ENCODE measurements around the gene RPS18.
"Not testable (repeated sequence)": the region's sequence is repeated elsewhere in the genome, so short reads cannot be mapped to it uniquely, and the experiment has no call there.

The RPS18 gene

DNA sequence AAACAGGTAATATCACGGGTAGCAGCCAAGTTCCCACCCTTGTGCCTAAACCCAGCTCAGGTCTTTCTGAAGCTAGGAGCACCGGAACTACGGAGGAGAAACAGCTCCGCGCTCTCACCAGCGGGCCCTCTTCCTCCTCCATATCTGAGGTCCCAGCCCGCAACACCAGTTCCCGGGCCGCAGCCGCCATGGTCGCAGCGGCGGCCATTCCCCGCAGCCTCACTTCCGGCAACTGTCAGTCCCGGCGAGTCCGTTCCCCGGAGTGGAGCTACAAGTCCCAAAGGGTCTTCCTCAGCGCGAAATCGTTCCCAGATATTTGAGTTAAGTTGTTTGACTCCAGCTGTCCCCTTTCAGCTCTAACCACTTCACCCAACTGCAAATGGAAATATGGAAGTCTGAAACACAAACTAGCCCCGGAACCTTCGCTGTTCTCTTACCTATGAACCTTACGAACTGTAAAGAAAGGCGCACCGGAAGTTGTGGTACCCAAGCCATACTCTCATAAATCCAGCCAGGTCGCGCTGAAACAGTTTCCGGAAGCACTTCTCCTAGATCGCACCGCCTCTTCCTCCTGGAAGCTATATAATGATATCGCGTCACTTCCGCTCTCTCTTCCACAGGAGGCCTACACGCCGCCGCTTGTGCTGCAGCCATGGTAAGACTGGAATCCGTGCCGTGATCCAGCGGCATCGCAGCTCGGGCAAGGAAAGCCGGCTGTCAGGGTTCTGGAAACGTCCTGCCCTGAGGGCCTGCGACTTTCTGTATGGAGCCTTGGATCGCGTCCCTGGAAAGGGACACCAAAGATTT is at the start of gene RPS18, which contains the start of gene VPS52:
Gene RPS18 (plus strand): TSS at position 608 of the 807 bp plus-strand sequence. CDS start 45 bp downstream, at position 653.
Gene VPS52 (minus strand): TSS at position 409 of the 807 bp plus-strand sequence. CDS start 201 bp downstream, at position 208.
- peak; percentile 99 for DNase-seq (ENCODE audit: low spot score)

DNA sequence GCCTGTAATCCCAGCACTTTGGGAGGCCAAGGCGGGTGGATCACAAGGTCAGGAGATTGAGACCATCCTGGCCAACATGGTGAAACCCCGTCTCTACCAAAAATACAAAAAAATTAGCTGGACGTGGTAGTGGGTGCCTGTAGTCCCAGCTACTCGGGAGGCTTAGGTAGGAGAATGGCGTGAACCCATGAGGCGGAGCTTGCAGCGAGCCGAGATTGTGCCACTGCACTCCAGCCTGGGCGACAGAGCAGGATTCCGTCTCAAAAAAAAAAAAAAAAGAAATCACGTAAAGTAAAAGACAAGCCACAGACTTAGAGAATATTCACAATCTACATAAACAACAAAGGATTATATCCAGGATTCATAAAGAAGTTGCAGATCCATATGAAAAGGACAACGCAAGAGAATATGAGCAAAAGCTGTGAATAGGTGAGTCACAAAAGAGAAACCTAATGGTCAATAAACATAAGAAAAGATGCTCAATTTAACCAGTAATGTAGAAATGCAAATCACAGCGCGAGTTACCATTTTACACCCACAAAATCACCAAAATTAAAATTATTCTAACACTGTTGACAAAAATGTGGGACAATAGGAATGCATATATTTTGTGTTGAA is 45.3 kb upstream of the RPS18 start:
- not testable (repeated sequence) for DNase-seq (ENCODE audit: low spot score)

DNA sequence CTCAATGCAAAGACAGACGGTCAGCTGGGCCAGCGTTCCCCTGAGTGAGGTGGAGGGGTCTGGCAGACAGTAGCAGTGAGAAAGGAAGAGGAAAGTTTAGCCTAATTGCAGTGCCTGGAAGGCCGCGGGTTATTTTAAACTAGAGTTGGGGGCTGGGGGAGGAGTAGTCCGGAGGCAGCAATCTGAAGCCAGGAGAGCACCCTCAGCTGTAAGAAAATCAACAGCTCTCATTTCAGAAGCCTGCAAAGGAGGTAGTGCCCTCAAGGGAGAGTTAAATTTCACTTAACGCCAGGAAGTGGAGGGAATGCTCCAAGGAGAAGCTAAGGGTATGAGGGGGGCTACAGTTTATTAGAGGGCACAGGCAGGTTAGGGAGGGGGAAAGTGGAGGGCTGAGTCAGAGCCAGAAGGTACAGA is 36.6 kb upstream of the RPS18 start:
- DNase-seq (ENCODE audit: low spot score): no peak

DNA sequence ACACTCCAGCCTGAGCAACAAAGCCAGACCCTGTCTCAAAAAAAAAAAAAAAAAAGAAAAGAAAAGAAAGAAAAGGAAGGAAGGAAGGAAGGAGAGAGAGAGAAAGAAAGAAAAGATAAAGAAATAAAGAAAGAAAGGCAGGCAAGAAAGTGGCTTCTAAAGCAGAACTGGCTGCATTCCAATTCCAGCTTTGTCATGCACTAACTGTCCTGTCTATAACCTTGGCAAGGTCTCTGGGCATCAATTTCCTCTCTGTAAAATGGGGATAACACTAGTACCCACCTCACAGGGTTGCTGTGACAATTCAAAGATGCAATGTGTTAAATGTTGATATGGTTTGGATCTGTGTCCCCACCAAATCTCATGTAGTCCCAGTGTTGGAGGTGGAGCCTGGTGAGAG is 35.5 kb upstream of the RPS18 start:
- no peak for DNase-seq (ENCODE audit: low spot score)

DNA sequence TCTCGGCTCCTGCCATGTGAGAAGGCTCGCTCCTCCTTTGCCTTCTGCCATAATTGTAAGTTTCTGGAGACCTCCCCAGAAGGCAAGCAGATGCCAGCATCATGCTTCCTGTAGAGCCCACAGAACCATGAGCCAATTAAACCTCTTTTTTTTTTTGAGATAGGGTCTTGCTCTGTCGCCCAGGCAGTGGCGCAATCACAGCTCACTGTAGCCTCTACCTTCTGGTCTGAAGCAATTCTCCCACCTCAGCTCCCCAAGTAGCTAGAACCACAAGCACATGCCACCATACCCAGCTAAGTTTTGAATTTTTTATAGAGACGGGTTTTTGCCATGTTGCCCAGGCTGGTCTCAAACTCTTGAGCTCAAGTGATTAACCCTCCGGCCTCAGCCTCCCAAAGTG is 35.0 kb upstream of the RPS18 start:
- DNase-seq (ENCODE audit: low spot score): no peak

DNA sequence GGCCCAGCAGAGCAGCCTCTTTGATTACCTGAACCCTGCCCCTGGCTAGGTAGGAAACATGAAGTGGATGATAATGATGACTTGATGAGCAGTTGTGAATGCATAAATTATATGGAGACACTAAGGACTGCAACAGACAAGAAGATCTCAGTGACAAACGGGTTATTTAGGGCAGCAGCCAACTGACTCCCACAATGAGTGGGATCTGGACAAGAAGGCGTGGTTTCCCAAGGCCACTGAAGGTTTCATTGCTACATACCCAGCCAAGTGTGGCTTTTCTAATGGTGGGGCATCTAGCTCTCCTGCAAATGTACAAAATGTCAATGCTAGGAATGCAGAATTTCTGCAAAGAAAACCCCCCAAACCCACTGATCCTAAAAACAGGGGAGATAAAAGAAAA is 34.1 kb upstream of the RPS18 start:
- no peak for DNase-seq (ENCODE audit: low spot score)

DNA sequence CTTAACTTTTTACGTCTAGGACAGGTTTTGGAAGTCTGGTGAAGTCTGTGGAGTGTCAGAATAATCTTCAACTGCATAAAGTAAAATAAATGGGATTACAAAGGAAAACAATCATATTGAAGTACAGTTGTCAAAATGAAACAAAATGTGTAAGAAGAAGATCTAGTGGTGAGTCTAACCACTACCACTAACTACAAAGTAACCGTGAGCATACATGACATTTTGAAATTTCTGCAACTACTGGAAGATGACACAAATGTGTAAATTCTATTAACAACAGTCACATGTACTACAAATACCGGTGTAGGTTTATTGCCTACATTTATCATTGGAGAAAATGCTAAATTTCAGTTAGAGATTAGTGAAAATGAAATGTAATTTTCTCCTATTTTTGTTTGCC is 29.9 kb upstream of the RPS18 start:
- no peak for DNase-seq (ENCODE audit: low spot score)

DNA sequence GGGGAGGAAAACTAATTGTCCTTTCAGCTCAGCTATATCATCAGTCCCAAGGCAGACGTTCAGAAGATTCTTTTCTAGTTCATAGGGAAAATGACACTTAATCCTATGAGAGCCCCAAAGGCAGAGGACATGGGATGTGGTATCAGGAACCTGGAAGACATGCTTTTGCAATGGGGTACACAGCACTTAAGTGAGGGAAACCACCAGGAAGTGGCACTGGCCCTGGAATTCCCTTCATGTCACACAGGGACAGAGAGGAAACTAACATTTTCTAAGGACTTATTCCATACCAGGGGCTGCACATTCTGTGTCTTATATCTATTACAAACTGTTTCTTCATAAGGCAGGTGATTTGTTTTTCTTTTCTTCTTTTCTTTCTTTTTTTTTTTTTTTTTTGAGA is 28.4 kb upstream of the RPS18 start:
- DNase-seq (ENCODE audit: low spot score): no peak

DNA sequence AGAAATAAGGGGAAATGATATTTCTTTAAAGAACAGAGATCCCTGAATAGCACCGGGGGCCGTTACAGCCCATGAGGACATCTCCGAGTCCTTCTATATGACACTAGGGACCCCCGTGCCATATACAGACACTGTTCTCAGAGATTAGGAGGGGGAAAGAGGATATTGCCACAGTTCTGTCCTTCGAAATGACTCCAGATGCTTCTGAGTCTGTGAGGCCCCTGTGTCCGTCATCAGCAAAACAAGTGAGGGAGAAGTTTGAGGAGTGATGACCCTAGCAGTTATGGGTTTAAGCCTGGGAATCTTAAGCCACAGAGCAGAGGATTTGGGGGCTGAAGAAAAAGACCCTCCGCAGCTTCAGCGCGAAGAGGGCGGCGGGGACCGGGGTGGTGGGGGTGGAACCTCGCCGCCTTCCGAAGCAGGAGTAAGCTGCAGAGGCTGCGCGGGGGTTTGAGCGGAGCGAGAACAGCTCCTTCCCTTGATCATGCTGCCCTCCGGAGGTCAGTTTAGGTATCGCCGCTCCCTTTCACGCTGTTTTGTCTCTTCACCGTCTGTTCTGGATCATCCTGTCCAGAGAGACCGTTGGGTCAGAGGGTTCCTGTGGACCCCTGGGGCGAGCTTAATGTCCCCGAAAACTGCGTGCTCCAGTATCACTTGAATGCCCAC is 23.8 kb upstream of the RPS18 start:
- peak; percentile 94 for DNase-seq (ENCODE audit: low spot score)

DNA sequence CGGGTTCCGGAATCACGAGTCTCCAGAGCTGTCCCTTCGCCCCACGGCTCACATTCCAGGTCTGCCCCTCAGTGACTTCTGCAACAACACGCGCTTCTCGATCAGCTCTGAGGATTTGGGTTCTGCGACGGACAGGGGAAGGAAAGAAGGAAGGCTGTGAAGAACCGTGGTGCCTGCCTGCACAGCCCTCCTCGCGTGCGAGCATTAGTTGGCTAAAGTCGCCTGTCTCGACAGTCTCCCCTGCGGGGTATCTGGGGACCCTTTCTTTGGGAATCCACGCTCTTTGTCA is 23.3 kb upstream of the RPS18 start:
- peak; percentile 82 for DNase-seq (ENCODE audit: low spot score)

DNA sequence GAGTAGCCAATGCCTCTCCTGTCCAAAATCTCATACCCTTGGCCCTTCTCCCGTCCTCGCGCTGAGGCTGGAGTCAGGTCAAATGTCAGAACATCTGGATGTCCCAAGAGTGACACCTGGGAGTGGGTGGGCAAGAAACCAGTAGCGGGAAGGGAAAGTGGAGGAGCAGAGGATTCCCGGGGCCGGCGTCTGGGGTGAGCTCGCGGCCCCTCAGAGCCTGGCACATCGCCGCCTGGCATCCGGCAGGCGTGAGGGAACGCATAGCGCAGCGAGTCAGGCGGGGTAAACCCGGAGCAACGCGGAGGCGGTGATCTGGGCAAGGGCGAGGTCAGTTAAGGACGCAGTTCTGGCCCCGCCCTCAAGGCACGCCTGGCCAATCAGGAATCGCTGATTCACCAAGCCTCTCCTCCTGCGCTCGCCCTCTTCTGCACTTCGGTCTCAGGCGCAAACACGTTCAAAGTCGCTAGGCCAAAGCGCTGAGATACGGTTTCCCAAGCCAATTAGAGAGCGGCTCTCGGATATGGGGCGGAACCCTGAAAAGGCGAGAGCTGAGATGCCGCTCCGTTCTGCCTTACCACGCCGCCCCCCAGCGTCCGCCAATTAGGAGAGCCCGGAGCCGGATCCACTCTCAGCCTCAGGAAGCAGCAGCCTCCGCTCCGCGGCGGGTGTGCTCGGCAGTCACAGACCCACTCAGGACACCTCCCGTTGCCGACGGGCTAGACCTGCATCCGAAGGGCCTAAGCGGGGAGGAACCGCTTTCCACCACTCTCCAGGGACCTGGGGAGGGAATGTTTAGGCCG is 22.7 kb upstream of the RPS18 start:
- peak; percentile 99 for DNase-seq (ENCODE audit: low spot score)

DNA sequence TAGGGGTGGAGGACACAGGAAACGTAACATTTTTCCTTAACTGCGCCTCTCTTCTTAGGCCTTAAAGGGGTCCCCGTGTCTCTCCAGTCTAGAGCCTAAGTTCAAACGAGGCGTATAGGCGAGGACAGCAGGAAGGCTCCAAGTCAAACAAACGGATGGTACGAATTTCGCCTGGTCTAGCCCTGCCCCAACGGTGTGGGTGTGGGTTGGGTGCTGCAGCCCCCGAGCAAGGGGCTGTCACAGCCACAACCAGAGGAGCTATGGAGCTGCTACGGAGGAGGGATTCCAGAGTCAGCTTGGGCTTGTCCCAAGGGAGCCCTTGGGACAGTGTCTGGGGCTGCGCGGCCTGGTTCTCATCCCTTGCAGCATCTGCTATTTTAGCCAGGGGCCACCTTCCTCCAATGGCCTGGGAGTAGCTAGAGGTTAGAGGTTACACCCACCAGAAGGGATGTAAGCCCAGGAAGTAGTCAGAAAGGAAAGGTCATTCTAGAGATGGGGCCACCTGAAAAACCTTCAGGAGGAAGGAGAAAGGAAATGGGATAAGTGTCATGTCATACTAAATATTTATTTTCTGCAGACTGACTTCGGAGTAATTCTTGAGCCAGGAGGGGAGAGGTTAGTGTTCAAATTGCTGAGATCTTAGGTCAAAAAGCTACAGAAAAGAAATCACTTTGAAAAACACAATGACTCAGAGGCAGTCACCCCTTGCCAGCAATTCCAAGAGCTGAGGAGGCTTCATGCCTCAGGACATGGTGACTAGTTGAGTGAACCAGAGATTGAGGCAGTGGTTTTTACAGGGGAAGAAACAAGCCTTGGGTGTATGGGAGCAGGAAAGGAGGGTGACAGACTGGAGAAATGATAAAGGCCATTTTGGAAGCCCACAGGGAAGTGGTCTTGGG is 21.9 kb upstream of the RPS18 start:
- no peak for DNase-seq (ENCODE audit: low spot score)

DNA sequence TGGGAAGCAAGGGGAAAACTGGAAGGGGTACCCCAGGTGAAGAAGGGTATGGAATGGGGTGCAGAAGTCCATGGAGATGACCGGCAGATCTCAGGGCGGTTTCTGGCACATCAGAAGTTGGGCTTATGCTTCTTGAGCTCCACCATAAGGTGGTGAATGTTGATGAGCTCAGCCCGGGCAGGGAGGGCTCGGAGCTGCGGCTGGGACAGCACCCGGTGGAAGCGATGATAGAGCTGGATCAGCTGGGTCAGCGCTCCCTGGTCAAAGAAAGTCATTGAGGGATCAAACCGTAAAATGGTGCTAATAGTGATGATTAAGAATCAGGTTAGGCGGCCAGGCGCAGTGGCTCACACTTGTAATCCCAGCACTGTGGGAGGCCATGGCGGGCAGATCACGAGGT is 21.1 kb upstream of the RPS18 start:
- no peak for DNase-seq (ENCODE audit: low spot score)

DNA sequence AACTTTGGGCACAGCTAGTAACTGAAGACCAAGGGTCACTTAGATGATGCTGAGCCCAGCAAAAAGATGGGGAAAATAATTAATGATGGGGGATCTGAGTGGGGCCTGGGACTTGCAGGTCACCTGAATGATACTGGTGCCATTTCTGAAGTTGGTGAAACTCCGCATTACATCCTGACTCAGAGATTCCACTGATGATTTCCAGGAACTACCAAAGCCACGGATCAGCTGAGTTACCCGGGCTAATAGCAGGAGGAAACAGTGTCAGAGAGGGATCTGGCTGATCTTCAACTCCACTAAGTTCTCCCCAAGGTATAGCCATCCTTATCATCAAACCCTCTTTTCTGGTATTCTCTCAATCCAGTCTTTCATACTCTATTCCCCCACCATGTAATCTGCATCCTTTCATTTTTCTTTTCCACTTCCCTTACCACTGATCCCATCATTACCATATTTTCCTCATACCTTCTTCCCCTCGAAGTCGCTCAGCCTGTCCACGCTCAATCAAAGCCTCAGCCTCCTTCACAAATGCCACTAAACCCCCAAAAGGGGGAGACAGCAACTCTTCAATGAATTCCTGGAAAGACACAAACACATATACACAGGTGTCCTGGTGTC is 20.4 kb upstream of the RPS18 start:
- DNase-seq (ENCODE audit: low spot score): peak; percentile 28

DNA sequence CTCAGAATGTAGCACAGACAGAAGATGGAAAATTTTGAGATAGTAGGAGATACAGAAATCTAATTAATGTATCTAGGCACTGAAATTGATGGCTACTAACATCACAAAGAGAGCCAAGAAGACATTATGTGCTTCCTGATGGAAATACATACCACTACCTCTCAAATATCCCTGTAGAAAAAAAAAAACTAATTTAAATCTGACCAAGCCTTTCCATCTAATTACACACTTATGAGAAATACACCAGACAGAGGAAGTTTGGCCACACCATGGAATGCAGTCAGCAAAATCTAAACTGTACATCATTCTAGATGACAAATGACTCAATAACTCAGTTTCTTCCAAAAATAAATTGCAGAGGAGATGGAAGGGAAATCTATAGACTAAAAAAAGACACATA is 19.1 kb upstream of the RPS18 start:
- DNase-seq (ENCODE audit: low spot score): no peak

DNA sequence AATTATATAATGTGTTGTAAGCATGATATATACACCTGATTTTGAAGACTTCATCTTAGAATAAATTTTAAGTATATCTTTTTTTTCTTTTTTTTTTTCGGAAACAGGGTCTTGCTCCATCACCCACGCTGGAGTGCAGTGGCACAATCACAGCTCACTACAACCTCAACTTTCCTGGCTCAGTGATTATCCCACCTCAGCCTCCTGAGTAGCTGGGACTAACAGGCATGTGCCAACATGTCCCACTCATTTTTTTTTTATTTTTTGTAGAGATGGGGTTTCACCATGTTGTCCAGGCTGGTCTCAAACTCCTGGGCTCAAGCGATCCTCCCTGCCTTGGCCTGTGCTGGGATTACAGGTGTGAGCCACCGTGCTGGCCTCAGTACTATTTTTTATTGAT is 17.3 kb upstream of the RPS18 start:
- DNase-seq (ENCODE audit: low spot score): no peak

DNA sequence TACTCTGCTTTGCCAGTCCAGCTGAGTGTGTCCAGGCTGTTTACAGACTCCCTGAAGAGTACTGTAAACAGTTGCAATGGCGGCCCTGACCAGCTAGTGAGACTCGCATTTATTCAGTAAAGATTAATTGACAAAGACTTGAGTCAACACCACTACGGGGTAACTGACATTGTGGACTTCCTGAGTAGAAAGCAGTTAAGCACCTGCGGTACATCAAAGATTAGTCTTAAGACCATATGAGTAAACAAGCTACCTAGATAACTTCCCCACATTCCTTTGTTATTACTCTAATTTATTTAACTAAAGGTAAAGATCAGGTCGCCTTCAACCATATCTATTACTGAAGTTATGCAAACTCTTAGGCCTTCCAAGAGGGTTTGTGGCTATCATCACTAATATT is 12.8 kb upstream of the RPS18 start:
- DNase-seq (ENCODE audit: low spot score): no peak

DNA sequence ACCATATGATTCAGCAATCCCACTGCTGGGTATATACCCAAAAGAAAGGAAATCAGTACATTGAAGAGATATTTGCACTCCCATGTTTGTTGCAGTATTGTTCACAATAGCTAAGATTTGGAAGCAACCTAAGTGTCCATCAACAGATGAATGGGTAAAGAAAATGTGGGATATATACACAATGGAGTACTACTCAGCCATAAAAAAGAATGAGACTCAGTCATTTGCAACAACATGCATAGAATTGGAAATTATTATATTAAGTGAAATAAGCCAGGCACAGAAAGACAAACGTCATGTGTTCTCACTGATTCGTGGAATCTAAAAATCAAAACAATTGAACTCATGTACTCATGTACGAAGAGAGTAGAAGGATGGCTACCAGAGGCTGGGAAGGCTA is 9.4 kb upstream of the RPS18 start:
- not testable (repeated sequence) for DNase-seq (ENCODE audit: low spot score)

DNA sequence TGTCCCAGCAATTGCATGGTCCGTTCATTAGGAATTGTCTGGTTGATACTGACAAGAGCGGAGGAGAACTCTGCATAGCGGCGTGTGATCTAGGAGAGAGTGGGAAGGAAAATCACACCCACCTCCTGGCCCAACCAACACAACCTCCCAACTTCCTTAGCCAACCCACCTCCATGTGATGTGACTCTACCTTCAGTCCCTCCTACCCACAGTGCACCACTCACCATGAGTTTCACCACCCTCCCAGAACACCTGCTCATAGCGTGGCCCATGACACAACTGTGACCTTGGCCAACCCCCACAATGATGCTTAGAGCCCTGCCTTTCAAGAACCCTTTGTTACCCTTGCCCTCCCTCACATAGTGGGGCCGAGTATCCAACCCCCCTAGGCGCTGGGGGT is 7.9 kb upstream of the RPS18 start:
- no peak for DNase-seq (ENCODE audit: low spot score)

DNA sequence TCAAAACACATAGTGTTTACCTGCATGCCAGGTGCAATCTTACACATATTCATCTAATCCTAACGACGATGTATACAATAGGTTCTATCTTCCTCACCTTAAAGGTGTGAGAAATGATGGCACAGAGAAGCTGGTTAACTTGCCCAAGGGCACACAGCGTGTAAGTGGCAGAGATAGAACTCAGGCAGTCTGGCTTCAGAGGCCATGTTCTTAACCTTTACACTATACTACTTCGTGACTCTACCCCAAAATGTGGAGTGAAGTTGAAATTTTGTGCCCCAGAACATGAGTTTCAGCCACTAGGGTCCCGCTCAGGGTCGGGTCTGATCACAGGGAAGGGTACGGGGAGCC is 783 bp upstream of the RPS18 start:
- DNase-seq (ENCODE audit: low spot score): no peak

Data from NAMALWA (cell line).